GM18526 (cell line): ENCODE measurements around the gene TMPRSS4.

Experiments used
- POLR2A ChIP-seq: IDR thresholded peaks from 3 replicates; pipeline ENCODE4 v1.6.1; 2011; ENCODE audit not compliant: insufficient read length; ENCODE audit errors: extremely low read depth

The TMPRSS4 gene

GRCh38 chr11:118086913-118087768 is 10.3 kb downstream of the TMPRSS4 start, which contains the start of gene SMIM35:
Gene SMIM35, minus strand, starts transcription at chr11:118086963. Its CDS starts 206 bp downstream, at chr11:118086757.
- TF ChIP-seq POLR2A: no peak

- TF ChIP-seq POLR2A: no peak
These were observed 11.1 kb downstream of the TMPRSS4 start for GRCh38 chr11:118087931-118088330.

GRCh38 chr11:118088531-118088930 is 11.7 kb downstream of the TMPRSS4 start:
- no peak for TF ChIP-seq POLR2A

- no peak for TF ChIP-seq POLR2A
These were observed 13.8 kb downstream of the TMPRSS4 start for GRCh38 chr11:118090545-118091162.

- TF ChIP-seq POLR2A: no peak
These were observed 14.8 kb downstream of the TMPRSS4 start for GRCh38 chr11:118091690-118092089.

- TF ChIP-seq POLR2A: no peak
These were observed 16.2 kb downstream of the TMPRSS4 start for GRCh38 chr11:118092907-118093571.

GRCh38 chr11:118095493-118095892 is 18.6 kb downstream of the TMPRSS4 start:
- TF ChIP-seq POLR2A: no peak

GRCh38 chr11:118095967-118096367 is 19.1 kb downstream of the TMPRSS4 start:
- no peak for TF ChIP-seq POLR2A

GRCh38 chr11:118098996-118099837 is 22.3 kb downstream of the TMPRSS4 start:
- no peak for TF ChIP-seq POLR2A

GRCh38 chr11:118099838-118100556 is 23.1 kb downstream of the TMPRSS4 start:
- TF ChIP-seq POLR2A: no peak

- TF ChIP-seq POLR2A: no peak
These were observed 23.9 kb downstream of the TMPRSS4 start for GRCh38 chr11:118100691-118101232.

GRCh38 chr11:118102721-118103261 is 25.9 kb downstream of the TMPRSS4 start:
- TF ChIP-seq POLR2A: no peak

GRCh38 chr11:118104491-118104890 is 27.6 kb downstream of the TMPRSS4 start:
- no peak for TF ChIP-seq POLR2A

GRCh38 chr11:118105657-118106305 is 28.9 kb downstream of the TMPRSS4 start:
- no peak for TF ChIP-seq POLR2A
